BJ (cell line): ENCODE data around the gene MYRF. TPM values are rescaled to one million over a fixed set of nuclear protein-coding genes. Genes with fewer than 3 reads are reported as not detected.

Experiments used
- CTCF ChIA-PET: fragments of 350-600 bp; formaldehyde crosslinking; extraction: SDS; loops from one replicate; lab custom pipeline; 2021; ENCODE audit warnings: antibody characterized with exemption, inconsistent platforms; lab: Yijun Ruan, JAX
- POLR2A ChIA-PET: fragments of 300-600 bp; sonication (Branson Sonifier 250); formaldehyde crosslinking; extraction: SDS; loops from one replicate; lab custom pipeline; 2021; ENCODE audit warnings: antibody characterized with exemption; lab: Charles Lee
- DNase-seq: peaks from one replicate; pipeline ENCODE4 v3.0.0-alpha.2; 2011; ENCODE audit warnings: low read depth
- H3K27me3 ChIP-seq: 2 replicates; pipeline ENCODE4 v1.6.0; 2011; ENCODE audit warnings: low read length; ENCODE audit not compliant: control insufficient read depth, insufficient read depth
- H3K36me3 ChIP-seq: 2 replicates; pipeline ENCODE4 v1.5.1; 2011; ENCODE audit warnings: low read length; ENCODE audit not compliant: control insufficient read depth, insufficient read depth
- H3K4me3 ChIP-seq: 2 replicates; pipeline ENCODE4 v1.5.1; 2011; ENCODE audit warnings: low read depth, mild to moderate bottlenecking, control low read depth, low read length
- CTCF ChIP-seq: IDR thresholded peaks from 2 replicates; pipeline ENCODE4 v1.5.1; 2011; ENCODE audit warnings: low read depth, mild to moderate bottlenecking, control low read depth, inconsistent platforms, low read length, moderate library complexity; ENCODE audit not compliant: insufficient read depth
- polyA plus RNA-seq: library from polyadenylated mRNA; depleted of rRNA; stranded (reverse); fragments of >200 nt; gene quantifications from 2 replicates; pipeline ENCODE4 v1.2.3, GENCODE V29; 2011

Gene MYRF
- polyA plus RNA-seq, 1 experiment: 0.45 TPM

- CTCF ChIA-PET: interaction anchor here (0.7 to 3.3 kb wide), 9 partner anchors 11 to 328 kb away, joined by 3 to 15 read pairs (median 3); partner anchors contain the start of gene FADS2
- no peak for TF ChIP-seq CTCF
- H3K4me3 ChIP-seq: no peak overlapping the region
- no peaks in the 10 kb centered on the region for H3K27me3 ChIP-seq
- peaks cover 3% of the 10 kb centered on the region; the same call in 1 of the 2 replicates for H3K36me3 ChIP-seq
- POLR2A ChIA-PET: no interaction called here
- no peak for DNase-seq
These were observed 27.5 kb downstream of the MYRF start for GRCh38 chr11:61779666-61780525.

- Histone ChIP-seq H3K27me3 (no peaks in the 10 kb centered on the region), H3K4me3 (no peak overlapping the region), H3K36me3 (peaks cover 3% of the 10 kb centered on the region; the same call in 1 of the 2 replicates)
- no peak for DNase-seq
- ChIA-PET CTCF (interaction anchor here (0.7 to 3.3 kb wide), 8 partner anchors 12 to 327 kb away, joined by 3 to 15 read pairs (median 4); partner anchors contain the start of gene FADS2), POLR2A (no interaction called here)
- no peak for TF ChIP-seq CTCF
These were observed 28.2 kb downstream of the MYRF start for GRCh38 chr11:61780581-61781162.

GRCh38 chr11:61781585-61781984 is 29.1 kb downstream of the MYRF start:
- no peak for DNase-seq
- Histone ChIP-seq H3K27me3 (no peaks in the 10 kb centered on the region), H3K36me3 (peaks cover 6% of the 10 kb centered on the region; the same call in 1 of the 2 replicates), H3K4me3 (no peak overlapping the region)
- ChIA-PET POLR2A (no interaction called here), CTCF (interaction anchor here (1.2 to 3.3 kb wide), 4 partner anchors 15 to 332 kb away, joined by 3 to 15 read pairs (median 4); no protein-coding TSS in a partner anchor)
- no peak for TF ChIP-seq CTCF

GRCh38 chr11:61782299-61782698 is 29.9 kb downstream of the MYRF start:
- POLR2A ChIA-PET: no interaction called here
- Histone ChIP-seq H3K36me3 (peaks cover 11% of the 10 kb centered on the region), H3K27me3 (no peaks in the 10 kb centered on the region), H3K4me3 (no peak overlapping the region)
- no peak for DNase-seq
- CTCF ChIA-PET: interaction anchor here (0.6 to 3.3 kb wide), 5 partner anchors 16 to 331 kb away, joined by 3 to 15 read pairs (median 3); no protein-coding TSS in a partner anchor
- no peak for TF ChIP-seq CTCF

- Histone ChIP-seq H3K4me3 (no peak overlapping the region), H3K36me3 (peaks cover 17% of the 10 kb centered on the region), H3K27me3 (no peaks in the 10 kb centered on the region)
- CTCF ChIA-PET: interaction anchor here (0.6 to 3.3 kb wide), 4 partner anchors 30 to 330 kb away, joined by 3 to 15 read pairs (median 4); no protein-coding TSS in a partner anchor
- DNase-seq: no peak
- TF ChIP-seq CTCF: no peak
- POLR2A ChIA-PET: no interaction called here
These were observed 30.4 kb downstream of the MYRF start for GRCh38 chr11:61782841-61783240.
